Pancreas (tissue), 10 donors: ENCODE results near the gene ELOF1. TPM values are rescaled to one million over a fixed set of nuclear protein-coding genes. Genes with fewer than 3 reads are reported as not detected.
"Not testable (repeated sequence)": the region's sequence is repeated elsewhere in the genome, so short reads cannot be mapped to it uniquely, and the experiment has no call there.

Source experiments
- ATAC-seq, 4 donors: fragments of 200-7000 bp; cut with Tn5 transposase; one replicate each; pipeline versions ENCODE4 v1.8.0 to v1.9.1; 2020; ENCODE audit warnings: mild to moderate bottlenecking in 4 of 4, moderate library complexity in 4 of 4
- DNase-seq, 6 donors: peaks; one replicate each; pipeline ENCODE4 v3.0.0-alpha.2; 2020
- FAIRE-seq: peaks from 2 replicates; lab custom pipeline; 2012; peaks lifted over from hg19 to GRCh38; lab: Jason Lieb, UNC
- H3K27ac ChIP-seq, 4 donors: fragments of 200-600 bp; sonication (generic); 1 replicate in 3 of 4; 2 replicates in 1 of 4; pipeline versions ENCODE4 v1.5.0 to v1.8.0; 2020
- H3K27me3 ChIP-seq, 4 donors: fragments of 200-600 bp; one replicate each; pipeline ENCODE4 v1.8.0; 2021
- H3K36me3 ChIP-seq, 3 donors: fragments of 200-600 bp; sonication (generic) in 1 of 3; one replicate each; pipeline versions ENCODE4 v1.5.0 to v1.8.0; 2020 to 2021
- H3K4me1 ChIP-seq, 3 donors: fragments of 200-600 bp; one replicate each; pipeline ENCODE4 v1.8.0; 2021
- H3K4me3 ChIP-seq, 4 donors: fragments of 200-600 bp; sonication (generic) in 2 of 4; one replicate each; pipeline versions ENCODE4 v1.5.0 to v1.8.0; 2020 to 2021
- H3K9me3 ChIP-seq, 4 donors: fragments of 200-600 bp; one replicate each; pipeline ENCODE4 v1.8.0; 2021
- CTCF ChIP-seq, 4 donors: fragments of 200-600 bp; sonication (generic) in 3 of 4; IDR thresholded peaks; one replicate each; pipeline versions ENCODE4 v1.5.0 to v1.8.0; 2021; ENCODE audit warnings: antibody characterized with exemption in 4 of 4
- WGBS, 2 donors: extraction: QIAGEN DNeasy Blood & Tissue Kit; methylation state at CpG; one replicate each; pipeline ENCODE4 v1.1.7; 2013; 5-methylcytosine and 5-hydroxymethylcytosine counted together
- intact Hi-C, 3 donors: fragments of 100-400 bp; cut with DNase I; formaldehyde crosslinking; loops; one replicate each; pipeline versions ENCODE4 v1.11.1 to v1.14.2; 2022
- polyA plus RNA-seq, 2 donors: library from polyadenylated mRNA; stranded (reverse); fragments of 200-250 nt; gene quantifications; one replicate each; pipeline ENCODE4 v1.2.3, GENCODE V29; 2013
- total RNA-seq, 6 donors: library from RNA; stranded (reverse); fragmentation: NEBNext Ultra II Directional in 4 of 6; extraction: Animal tissue kit (Norgen Biotek cat#: 25700) in 4 of 6; gene quantifications; one replicate each; pipeline versions ENCODE4 v1.2.1 to v1.2.4, GENCODE V29; 2021 to 2023
- donor health status: healthy with polysubstance abuse.
- donor health status: DM: no; HTN: no; CAD: no; lungs with moderate emphysema.
- donor health status: DM: no; HTN: no; CAD: no.
- donor health status: control.
- donor health status: control.
- donor health status: Bipolar disorder and iron deficiency.
- donor health status: DM: yes; HTN: yes; CAD: no.
- donor health status: DM: no; HTN: no; CAD: no.
- donor health status: DM: no; HTN: no; CAD: no.
- donor health status: DM: yes; HTN: yes; CAD: no.

Gene ELOF1
- total RNA-seq, result 10 to 100 TPM; 25.0 to 38.9 (median 32.4) TPM
- 10 to 100 TPM; 52.0 to 63.4 TPM for polyA plus RNA-seq

GRCh38 chr19:11558881-11559828 lies at the start of gene ELOF1:
Gene ELOF1, minus strand, starts transcription at chr19:11559230. Its CDS starts 4,883 bp downstream, at chr19:11554347.
- peaks cover 0 to 13% (median 6%) of the 10 kb centered on the region in 3 donors for H3K4me1 ChIP-seq
- peaks cover 0 to 5% (median 0%) of the 10 kb centered on the region in 3 donors for H3K36me3 ChIP-seq
- ATAC-seq, result peak; percentile 97 to 98 (median 98)
- H3K9me3 ChIP-seq, result no peaks in the 10 kb centered on the region
- 2% methylated on average over 57 of the region's 57 CpGs for WGBS, 2 donors
- peak; percentile 98 to 100 (median 98) for DNase-seq
- H3K4me3 ChIP-seq, result peak within 1 kb of the TSS; percentile 63 to 92 (median 88)
- FAIRE-seq, result peak; percentile 29
- no peaks in the 10 kb centered on the region for H3K27me3 ChIP-seq
- peak within 1 kb of the TSS; percentile 63 to 79 (median 68) for H3K27ac ChIP-seq
- intact Hi-C loops, result no loop called here
- TF ChIP-seq CTCF (IDR thresholded peaks at IDR 0.05), result no peak

GRCh38 chr19:11606484-11606883 lies 47.5 kb upstream of the ELOF1 start:
- 99% methylated on average over 8 of the region's 8 CpGs for WGBS, 2 donors
- no peak for ATAC-seq
- intact Hi-C loops, result no loop called here

DNA sequence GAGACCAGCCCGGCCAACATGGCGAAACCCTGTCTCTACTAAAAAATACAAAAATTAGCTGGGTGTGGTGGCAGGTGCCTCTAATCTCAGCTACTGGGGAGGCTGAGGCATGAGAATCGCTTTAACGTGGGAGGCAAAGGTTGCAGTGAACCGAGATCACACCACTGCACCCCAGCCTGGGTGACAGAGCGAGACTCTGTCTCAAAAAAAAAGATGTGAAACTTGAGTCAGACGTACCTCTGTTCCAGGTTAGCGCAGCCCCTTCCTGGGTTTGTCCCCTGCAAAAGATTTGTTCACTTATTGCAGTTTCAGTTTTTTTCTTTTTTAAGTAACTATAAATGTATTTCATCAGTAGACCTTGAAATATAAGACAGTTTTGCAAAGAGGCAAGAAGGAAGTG lies 40.7 kb upstream of the ELOF1 start:
- H3K27ac ChIP-seq, FAIRE-seq, H3K9me3 ChIP-seq, H3K27me3 ChIP-seq, ATAC-seq, H3K4me3 ChIP-seq, DNase-seq, H3K36me3 ChIP-seq, intact Hi-C loops: not testable (repeated sequence)
- 96 to 97% methylated on average over 8 of the region's 8 CpGs for WGBS, 2 donors
- H3K4me1 ChIP-seq, result peaks cover 4 to 14% (median 7%) of the 10 kb centered on the region in 3 donors

More at GRCh38 chr19:11606484-11606883, 47.5 kb upstream of the ELOF1 start:
- Histone ChIP-seq H3K9me3 (no peaks in the 10 kb centered on the region), H3K36me3 (no peaks in the 10 kb centered on the region), H3K27ac (no peak overlapping the region), H3K4me1 (no peaks in the 10 kb centered on the region), H3K27me3 (no peaks in the 10 kb centered on the region), H3K4me3 (no peak overlapping the region)
- no peak for TF ChIP-seq CTCF (IDR thresholded peaks at IDR 0.05)
- no peak for FAIRE-seq
- DNase-seq, result no peak

DNA sequence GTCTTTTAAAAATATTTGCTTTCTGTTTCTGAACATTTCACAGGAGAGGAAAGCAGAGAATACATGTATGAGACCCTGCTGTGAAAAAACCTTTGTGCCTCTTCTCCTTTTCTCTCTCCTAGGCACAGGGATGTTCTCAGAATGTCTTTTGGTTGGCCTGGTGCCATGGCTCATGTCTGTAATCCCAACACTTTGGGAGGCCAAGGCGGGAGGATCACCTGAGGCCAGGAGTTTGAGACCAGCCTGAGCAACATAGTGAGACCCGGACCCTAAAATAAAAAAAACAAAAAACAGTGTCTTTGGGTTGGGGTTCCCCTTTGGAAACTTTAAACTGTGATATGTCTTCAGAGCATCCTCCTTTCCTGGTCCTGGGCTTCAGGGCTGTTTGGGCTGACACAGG lies 39.7 kb upstream of the ELOF1 start:
- H3K4me3 ChIP-seq, result peak overlapping the region in 2 of 4 donors; percentile 72 to 98
- 89 to 95% methylated on average over 2 of the region's 2 CpGs for WGBS, 2 donors
- no peak overlapping the region for H3K27ac ChIP-seq
- no peaks in the 10 kb centered on the region for H3K9me3 ChIP-seq
- no peak for ATAC-seq
- DNase-seq, result no peak
- no peak for FAIRE-seq
- no peaks in the 10 kb centered on the region for H3K27me3 ChIP-seq
- peaks cover 4 to 14% (median 7%) of the 10 kb centered on the region in 3 donors for H3K4me1 ChIP-seq
- intact Hi-C loops, result no loop called here
- no peak for TF ChIP-seq CTCF (IDR thresholded peaks at IDR 0.05)
- no peaks in the 10 kb centered on the region for H3K36me3 ChIP-seq

DNA sequence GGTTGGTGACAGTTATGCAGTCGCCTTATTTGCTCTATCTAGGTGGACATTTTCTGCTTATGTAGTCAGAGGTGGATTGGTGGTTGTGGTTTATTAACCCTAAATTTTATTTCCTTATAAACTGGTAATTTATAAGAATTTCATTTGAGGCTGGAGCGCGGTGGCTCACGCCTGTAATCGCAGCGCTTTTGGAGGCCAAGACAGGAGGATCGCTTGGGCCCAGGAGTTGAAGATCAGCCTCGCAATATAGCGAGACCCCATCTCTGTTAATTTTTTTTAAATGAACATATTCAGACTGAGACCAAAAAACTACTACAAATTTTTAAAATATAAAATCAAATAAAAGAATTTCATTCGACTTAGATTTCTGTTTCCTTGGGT lies 39.1 kb upstream of the ELOF1 start:
- Histone ChIP-seq H3K27ac (peak overlapping the region in 3 of 4 donors; percentile 82 to 97 (median 96)), H3K27me3 (no peaks in the 10 kb centered on the region), H3K4me1 (peaks cover 4 to 14% (median 7%) of the 10 kb centered on the region in 3 donors), H3K36me3 (no peaks in the 10 kb centered on the region), H3K9me3 (no peaks in the 10 kb centered on the region), H3K4me3 (peak overlapping the region; percentile 72 to 98 (median 88))
- WGBS, 2 donors, result 61 to 63% methylated on average over 10 of the region's 10 CpGs
- no peak for TF ChIP-seq CTCF (IDR thresholded peaks at IDR 0.05)
- ATAC-seq, result no peak
- DNase-seq, result no peak
- no peak for FAIRE-seq
- intact Hi-C loops, result no loop called here
